H9 (cell line): ENCODE measurements around the gene PGM2L1. TPM values are rescaled to one million over a fixed set of nuclear protein-coding genes. Genes with fewer than 3 reads are reported as not detected.

Source experiments
- DNase-seq: peaks from one replicate; pipeline ENCODE4 v3.0.0-alpha.2; 2017
- H2AFZ ChIP-seq: one replicate; pipeline ENCODE4 v1.6.1; 2013; ENCODE audit warnings: mild to moderate bottlenecking, low read length, control low read depth, moderate library complexity
- H2AK5ac ChIP-seq: 2 replicates; pipeline ENCODE4 v1.6.1; 2013; ENCODE audit warnings: low read length, control low read depth, mixed read lengths; ENCODE audit not compliant: insufficient read length
- H2BK120ac ChIP-seq: one replicate; pipeline ENCODE4 v1.6.1; 2013; ENCODE audit warnings: low read depth, mild to moderate bottlenecking, low read length, control low read depth, inconsistent platforms; ENCODE audit not compliant: poor library complexity, severe bottlenecking
- H2BK12ac ChIP-seq: 2 replicates; pipeline ENCODE4 v1.6.1; 2013; ENCODE audit warnings: low read length, control low read depth, mixed read lengths, low read depth; ENCODE audit not compliant: insufficient read length
- H2BK15ac ChIP-seq: 2 replicates; pipeline ENCODE4 v1.6.1; 2013; ENCODE audit warnings: low read depth, low read length, control low read depth
- H2BK20ac ChIP-seq: one replicate; pipeline ENCODE4 v1.6.1; 2013; ENCODE audit warnings: low read depth, mild to moderate bottlenecking, low read length, control low read depth, inconsistent platforms; ENCODE audit not compliant: poor library complexity, severe bottlenecking
- H2BK5ac ChIP-seq: 2 replicates; pipeline ENCODE4 v1.6.1; 2013; ENCODE audit warnings: low read length, control low read depth, mixed read lengths; ENCODE audit not compliant: insufficient read length
- H3K14ac ChIP-seq: 2 replicates; pipeline ENCODE4 v1.6.1; 2013; ENCODE audit warnings: low read length, control low read depth; ENCODE audit not compliant: insufficient read depth
- H3K18ac ChIP-seq: 2 replicates; pipeline ENCODE4 v1.6.1; 2013; ENCODE audit warnings: low read depth, mild to moderate bottlenecking, mixed read lengths, low read length, control low read depth; ENCODE audit not compliant: insufficient read length
- H3K23ac ChIP-seq: 2 replicates; pipeline ENCODE4 v1.6.1; 2013; ENCODE audit warnings: low read length, control low read depth, mixed read lengths, low read depth; ENCODE audit not compliant: insufficient read length
- H3K23me2 ChIP-seq: 2 replicates; pipeline ENCODE4 v1.6.1; 2013; ENCODE audit warnings: low read depth, mild to moderate bottlenecking, mixed read lengths, low read length, control low read depth; ENCODE audit not compliant: insufficient read length, poor library complexity, severe bottlenecking
- H3K27ac ChIP-seq: 2 replicates; pipeline ENCODE4 v1.5.1; 2013; ENCODE audit warnings: low read length, control low read depth, mixed read lengths, low read depth; ENCODE audit not compliant: insufficient read length
- H3K27me3 ChIP-seq: 2 replicates; pipeline ENCODE4 v1.6.1; 2013; ENCODE audit warnings: low read length, control low read depth, inconsistent platforms; ENCODE audit not compliant: insufficient read depth
- H3K4ac ChIP-seq: 2 replicates; pipeline ENCODE4 v1.6.1; 2013; ENCODE audit warnings: low read depth, mild to moderate bottlenecking, control low read depth, inconsistent platforms, low read length, moderate library complexity
- H3K4me1 ChIP-seq: 2 replicates; pipeline ENCODE4 v1.6.1; 2013; ENCODE audit warnings: low read length, control low read depth, inconsistent platforms; ENCODE audit not compliant: insufficient read depth
- H3K4me2 ChIP-seq: 2 replicates; pipeline ENCODE4 v1.6.1; 2013; ENCODE audit warnings: low read length, control low read depth, mixed read lengths; ENCODE audit not compliant: insufficient read length, insufficient read depth
- H3K56ac ChIP-seq: 2 replicates; pipeline ENCODE4 v1.6.1; 2013; ENCODE audit warnings: low read depth, mild to moderate bottlenecking, mixed read lengths, low read length, control low read depth; ENCODE audit not compliant: insufficient read length
- H3K79me1 ChIP-seq: 2 replicates; pipeline ENCODE4 v1.6.1; 2013; ENCODE audit warnings: low read depth, mild to moderate bottlenecking, moderate library complexity, low read length, control low read depth, inconsistent platforms; ENCODE audit not compliant: insufficient read depth, poor library complexity, severe bottlenecking
- H3K79me2 ChIP-seq: 2 replicates; pipeline ENCODE4 v1.6.1; 2013; ENCODE audit warnings: low read length, control low read depth, inconsistent platforms; ENCODE audit not compliant: insufficient read depth
- H3K9ac ChIP-seq: 2 replicates; pipeline ENCODE4 v1.6.1; 2013; ENCODE audit warnings: low read length, control low read depth, mixed read lengths; ENCODE audit not compliant: insufficient read length; ENCODE audit errors: extremely low read depth
- H3K9me3 ChIP-seq: one replicate; pipeline ENCODE4 v1.6.1; 2013; ENCODE audit warnings: low read depth, low read length, inconsistent platforms; ENCODE audit not compliant: control insufficient read depth
- H3T11ph ChIP-seq: one replicate; pipeline ENCODE4 v1.6.1; 2013; ENCODE audit warnings: mild to moderate bottlenecking, low read length, control low read depth, inconsistent platforms
- H4K20me1 ChIP-seq: one replicate; pipeline ENCODE4 v1.6.1; 2013; ENCODE audit not compliant: control insufficient read depth, insufficient read length, insufficient read depth
- H4K5ac ChIP-seq: 2 replicates; pipeline ENCODE4 v1.6.1; 2013; ENCODE audit warnings: low read depth, mild to moderate bottlenecking, mixed read lengths, low read length, control low read depth; ENCODE audit not compliant: insufficient read length
- H4K8ac ChIP-seq: replicated peaks from 2 replicates; pipeline ENCODE4 v1.6.1; 2013; ENCODE audit warnings: low read length, control low read depth, mixed read lengths, low read depth; ENCODE audit not compliant: insufficient read length
- H4K91ac ChIP-seq: 2 replicates; pipeline ENCODE4 v1.6.1; 2013; ENCODE audit warnings: low read depth, mild to moderate bottlenecking, moderate library complexity, mixed read lengths, low read length, control low read depth; ENCODE audit not compliant: insufficient read length
- H3K27ac Mint-ChIP-seq, 3 experiments: 2 replicates in 2 of 3; 3 replicates in 1 of 3; pipeline ENCODE4 v1.8.0; 2020 to 2021; ENCODE audit warnings: mixed read lengths in 3 of 3, mild to moderate bottlenecking in 1 of 3, moderate library complexity in 1 of 3
- H3K27me3 Mint-ChIP-seq: 2 replicates; pipeline ENCODE4 v1.8.0; 2021; ENCODE audit warnings: low read depth, mild to moderate bottlenecking, moderate library complexity, mixed read lengths
- H3K36me3 Mint-ChIP-seq, 3 experiments: 2 replicates in 2 of 3; 3 replicates in 1 of 3; pipeline ENCODE4 v1.8.0; 2020 to 2021; ENCODE audit warnings: low read depth in 3 of 3, mixed read lengths in 3 of 3; ENCODE audit not compliant: insufficient read depth in 1 of 3
- H3K4me1 Mint-ChIP-seq, 2 experiments: 2 replicates each; pipeline ENCODE4 v1.8.0; 2020; ENCODE audit warnings: mixed read lengths in 2 of 2
- H3K4me3 Mint-ChIP-seq, 2 experiments: 2 replicates in 1 of 2; 3 replicates in 1 of 2; pipeline ENCODE4 v1.8.0; 2020 to 2021; ENCODE audit warnings: mild to moderate bottlenecking in 2 of 2, mixed read lengths in 2 of 2, moderate library complexity in 1 of 2
- H3K9me3 Mint-ChIP-seq, 2 experiments: 2 replicates in 1 of 2; 3 replicates in 1 of 2; pipeline ENCODE4 v1.8.0; 2020; ENCODE audit warnings: mild to moderate bottlenecking in 2 of 2, mixed read lengths in 2 of 2, moderate library complexity in 1 of 2
- WGBS: extraction: QIAGEN DNeasy Blood & Tissue Kit; methylation state at CpG from one replicate; pipeline ENCODE4 v1.1.7; 2013; ENCODE audit warnings: missing lambda C conversion rate, low lambda C conversion rate, mixed read lengths; ENCODE audit not compliant: insufficient read length; ENCODE audit errors: extremely low coverage; 5-methylcytosine and 5-hydroxymethylcytosine counted together
- total RNA-seq: library from RNA; stranded (reverse); gene quantifications from 2 replicates; pipeline ENCODE4 v1.2.1, GENCODE V29; 2021
- TF ChIP-seq, protein P1 (sequence below): fragments of 200-600 bp; sonication (generic); conservative IDR thresholded peaks from 3 replicates; pipeline ENCODE4 v1.8.0; 2021; ENCODE audit warnings: antibody characterized with exemption, mild to moderate bottlenecking

Gene PGM2L1
- total RNA-seq, 1 experiment from 2014 or later: 16.9 TPM

DNA sequence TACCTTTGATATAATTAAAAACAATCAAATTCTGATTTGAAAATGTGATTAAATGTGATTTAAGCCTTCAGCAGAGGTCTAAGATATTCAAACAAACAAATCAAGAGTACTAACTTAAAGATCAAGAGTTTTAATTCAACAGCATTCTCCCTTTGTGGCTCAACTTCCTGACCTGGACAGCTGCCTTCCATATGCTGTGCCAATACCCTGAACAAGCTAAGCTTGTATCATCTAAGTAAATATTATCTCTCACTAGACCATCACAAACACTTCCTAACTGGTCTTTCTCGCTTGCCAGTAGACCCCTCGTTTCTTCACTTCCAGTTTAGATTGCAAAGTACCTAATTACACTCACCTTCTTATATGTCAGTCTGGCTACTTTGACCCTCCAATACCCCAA, 50.9 kb downstream of the PGM2L1 start:
- no peak overlapping the region for H2BK5ac ChIP-seq
- no peak overlapping the region for H2BK120ac ChIP-seq
- no peaks in the 10 kb centered on the region for H3K79me2 ChIP-seq
- no peak overlapping the region for H3K9ac ChIP-seq
- H4K8ac ChIP-seq: no peak overlapping the region
- no peaks in the 10 kb centered on the region for H4K20me1 ChIP-seq
- Mint-ChIP-seq H3K4me3 (no peak overlapping the region), H3K27me3 (no peaks in the 10 kb centered on the region), H3K4me1 (no peaks in the 10 kb centered on the region), H3K27ac (peak overlapping the region in 1 of 3 experiments; percentile 17; a peak in 1 of 7 replicates), H3K9me3 (peaks cover 0 to 4% of the 10 kb centered on the region in 2 experiments; a peak in 1 of 5 replicates), H3K36me3 (peaks cover 14 to 27% (median 14%) of the 10 kb centered on the region in 3 experiments)
- no peak overlapping the region for H3K4me2 ChIP-seq
- no peak overlapping the region for H4K91ac ChIP-seq
- H3K23me2 ChIP-seq: no peaks in the 10 kb centered on the region
- no CpG with 5 or more reads among the region's 2 CpGs for WGBS
- no peak overlapping the region for H3K4ac ChIP-seq
- no peak overlapping the region for H2BK15ac ChIP-seq
- H2BK20ac ChIP-seq: no peak overlapping the region
- H4K5ac ChIP-seq: no peak overlapping the region
- H3K79me1 ChIP-seq: no peaks in the 10 kb centered on the region
- DNase-seq: no peak
- H2AK5ac ChIP-seq: no peak overlapping the region
- no peak overlapping the region for H3K23ac ChIP-seq
- TF ChIP-seq, protein P1, sequence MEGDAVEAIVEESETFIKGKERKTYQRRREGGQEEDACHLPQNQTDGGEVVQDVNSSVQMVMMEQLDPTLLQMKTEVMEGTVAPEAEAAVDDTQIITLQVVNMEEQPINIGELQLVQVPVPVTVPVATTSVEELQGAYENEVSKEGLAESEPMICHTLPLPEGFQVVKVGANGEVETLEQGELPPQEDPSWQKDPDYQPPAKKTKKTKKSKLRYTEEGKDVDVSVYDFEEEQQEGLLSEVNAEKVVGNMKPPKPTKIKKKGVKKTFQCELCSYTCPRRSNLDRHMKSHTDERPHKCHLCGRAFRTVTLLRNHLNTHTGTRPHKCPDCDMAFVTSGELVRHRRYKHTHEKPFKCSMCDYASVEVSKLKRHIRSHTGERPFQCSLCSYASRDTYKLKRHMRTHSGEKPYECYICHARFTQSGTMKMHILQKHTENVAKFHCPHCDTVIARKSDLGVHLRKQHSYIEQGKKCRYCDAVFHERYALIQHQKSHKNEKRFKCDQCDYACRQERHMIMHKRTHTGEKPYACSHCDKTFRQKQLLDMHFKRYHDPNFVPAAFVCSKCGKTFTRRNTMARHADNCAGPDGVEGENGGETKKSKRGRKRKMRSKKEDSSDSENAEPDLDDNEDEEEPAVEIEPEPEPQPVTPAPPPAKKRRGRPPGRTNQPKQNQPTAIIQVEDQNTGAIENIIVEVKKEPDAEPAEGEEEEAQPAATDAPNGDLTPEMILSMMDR: no peak
- no peak overlapping the region for H2BK12ac ChIP-seq
- H3K56ac ChIP-seq: no peak overlapping the region
- H3K27me3 ChIP-seq: no peaks in the 10 kb centered on the region
- no peak overlapping the region for H2AFZ ChIP-seq
- H3K18ac ChIP-seq: no peak overlapping the region
- no peaks in the 10 kb centered on the region for H3K4me1 ChIP-seq
- no peak overlapping the region for H3K27ac ChIP-seq
- no peaks in the 10 kb centered on the region for H3K9me3 ChIP-seq
- H3K14ac ChIP-seq: no peak overlapping the region
- H3T11ph ChIP-seq: no peak overlapping the region
